A375 (cell line): ENCODE results near the gene HOXB7. TPM values are rescaled to one million over a fixed set of nuclear protein-coding genes. Genes with fewer than 3 reads are reported as not detected.

Source experiments
- small RNA-seq: library from RNA; depleted of rRNA; stranded (forward); fragments of <200 nt; gene quantifications from one replicate; pipeline ENCODE3, GENCODE V24; 2014
- total RNA-seq: library from RNA; depleted of rRNA; stranded (reverse); fragments of >200 nt; shearing (Covaris generic); gene quantifications from 2 replicates; pipeline ENCODE4 v1.2.3, GENCODE V29; 2014; rRNA removed

The HOXB7 gene
- total RNA-seq: 9.5 and 13.6 TPM in 2 replicates

DNA sequence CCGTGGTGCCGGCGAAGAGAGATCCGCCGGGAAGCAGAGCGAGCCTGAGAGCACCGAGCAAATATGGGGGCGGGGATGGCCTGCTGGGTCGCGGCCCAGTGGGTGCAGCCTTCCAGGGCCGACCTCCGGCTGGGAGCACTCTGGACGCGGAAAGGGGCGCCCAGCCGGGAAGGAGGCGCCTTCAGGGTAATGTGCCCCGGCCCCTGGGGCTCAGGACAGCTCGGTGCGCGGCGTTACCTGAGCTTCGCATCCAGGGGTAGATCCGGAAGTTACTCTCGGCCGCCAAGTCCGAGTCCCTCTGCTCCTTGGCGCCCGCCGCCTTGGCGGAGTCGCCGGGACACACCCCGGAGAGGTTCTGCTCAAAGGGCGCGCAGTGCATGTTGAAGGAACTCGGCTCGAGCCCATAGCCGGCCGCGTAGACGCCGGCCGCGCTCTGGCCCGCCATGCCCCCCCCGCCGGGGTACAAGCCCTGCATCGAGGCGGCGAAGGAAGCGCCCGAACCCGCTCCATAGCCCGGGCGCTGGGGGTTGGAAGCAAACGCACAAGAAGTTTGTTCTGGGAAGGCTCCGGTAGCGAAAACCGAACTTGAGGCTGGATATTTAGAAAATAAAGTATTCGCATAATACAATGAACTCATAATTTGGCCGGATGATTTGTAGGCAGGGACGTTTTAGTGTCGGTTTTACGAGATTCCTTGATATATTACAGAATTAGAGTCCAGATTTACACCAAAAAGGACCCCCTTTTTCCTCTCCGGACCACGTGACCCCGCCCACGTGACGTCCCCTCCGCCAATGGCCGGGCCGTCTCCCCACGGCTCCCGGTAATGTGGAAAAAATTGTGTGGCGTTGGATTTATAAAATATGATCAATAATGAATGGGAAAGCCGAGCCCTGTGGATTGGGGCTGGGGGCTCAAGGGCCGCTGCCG is at the start of gene HOXB7:
Gene HOXB7, minus strand, starts transcription at position 736 of the 930 bp plus-strand sequence. Its CDS starts 99 bp downstream, at position 637.

DNA sequence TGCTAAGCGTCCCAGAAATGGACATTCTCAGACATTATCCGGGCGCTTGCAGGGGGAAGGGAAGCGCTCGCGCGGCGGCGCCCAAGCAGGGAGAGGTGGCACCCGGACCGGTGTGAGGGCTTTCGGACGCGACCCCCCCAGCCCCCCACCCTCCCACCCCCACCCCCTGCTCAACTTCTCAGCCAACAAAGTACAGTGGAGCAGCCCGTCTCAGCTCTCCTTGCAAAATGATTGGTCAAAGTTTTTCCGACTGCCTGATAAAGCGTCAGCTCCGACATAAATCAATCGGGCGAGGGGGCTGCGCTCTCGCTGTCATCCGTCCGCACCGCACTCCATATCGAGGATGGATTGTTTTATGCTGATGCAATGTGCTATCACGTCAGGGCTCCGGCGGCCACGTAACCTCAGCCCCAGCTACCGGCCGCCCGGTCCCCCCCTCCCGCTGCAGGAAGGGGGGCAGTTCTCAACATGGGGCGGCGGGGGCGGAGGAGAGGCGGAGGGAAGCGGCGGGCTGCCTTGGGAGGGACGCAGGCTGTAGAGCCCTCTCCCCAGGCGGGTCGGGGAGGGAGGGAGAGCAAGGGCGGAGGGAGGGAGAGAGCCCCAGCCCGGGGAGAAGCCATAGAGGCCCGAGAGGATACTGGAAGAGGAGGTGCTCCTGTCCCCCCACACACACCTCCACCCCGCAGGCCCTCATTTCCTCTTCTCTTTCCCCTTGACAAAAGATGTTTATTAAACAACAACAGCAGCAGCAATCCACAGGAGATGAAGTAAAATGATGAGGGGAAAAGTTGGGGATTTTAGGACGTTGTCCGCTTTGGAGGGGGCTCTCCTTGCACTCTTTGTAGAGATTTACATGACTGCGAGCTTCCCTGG is 15.7 kb upstream of the HOXB7 start, which contains the start of gene HOXB9:
Gene HOXB9, minus strand, starts transcription at position 114 of the 873 bp plus-strand sequence. Its CDS starts 89 bp downstream, at position 25.

DNA sequence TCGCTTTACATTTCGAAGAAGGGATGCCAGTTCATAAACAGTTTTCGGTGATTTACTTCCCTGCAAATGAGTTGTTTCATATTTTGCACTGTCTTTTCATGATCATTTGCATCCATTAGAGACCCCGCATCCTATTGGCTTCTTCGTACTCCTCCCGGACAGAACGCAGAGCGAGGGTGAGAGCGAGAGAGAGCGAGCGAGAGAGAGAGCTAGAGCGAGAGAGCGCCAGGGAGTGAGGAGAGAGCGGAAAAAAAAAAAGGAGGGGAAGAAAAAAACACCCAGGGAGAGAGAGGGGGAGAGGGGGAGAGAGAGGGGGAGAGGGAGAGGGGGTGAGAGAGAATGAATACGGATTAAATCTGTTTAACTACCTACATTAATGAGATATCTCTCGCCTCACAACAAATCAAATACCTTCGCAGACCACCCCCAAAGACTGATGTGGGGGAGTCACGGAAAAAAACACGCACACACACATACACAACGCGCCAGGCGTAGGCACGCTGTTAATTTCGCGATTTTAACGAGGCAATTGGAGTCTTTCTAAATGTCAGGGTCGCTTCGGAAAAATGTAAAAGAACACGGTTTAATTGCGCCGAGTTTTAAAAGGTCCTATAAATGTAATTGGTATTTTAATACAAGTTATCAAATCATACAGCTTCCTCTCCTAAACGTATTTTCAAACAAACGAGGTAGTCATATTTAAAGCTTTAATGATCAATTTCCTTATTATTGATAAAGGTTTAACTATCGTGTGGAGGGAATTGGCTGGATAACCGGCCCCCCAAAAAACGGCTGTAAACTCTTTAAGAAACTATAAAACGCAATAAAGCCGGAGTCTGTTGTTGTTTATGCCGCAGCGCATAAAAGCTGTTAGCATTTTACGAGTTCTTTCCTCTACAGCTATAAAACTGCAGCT is 4.5 kb upstream of the HOXB7 start, which contains the start of gene HOXB8:
Gene HOXB8, minus strand, starts transcription at position 246 of the 916 bp plus-strand sequence. CDS start 588 bp downstream, outside the sequence.

DNA sequence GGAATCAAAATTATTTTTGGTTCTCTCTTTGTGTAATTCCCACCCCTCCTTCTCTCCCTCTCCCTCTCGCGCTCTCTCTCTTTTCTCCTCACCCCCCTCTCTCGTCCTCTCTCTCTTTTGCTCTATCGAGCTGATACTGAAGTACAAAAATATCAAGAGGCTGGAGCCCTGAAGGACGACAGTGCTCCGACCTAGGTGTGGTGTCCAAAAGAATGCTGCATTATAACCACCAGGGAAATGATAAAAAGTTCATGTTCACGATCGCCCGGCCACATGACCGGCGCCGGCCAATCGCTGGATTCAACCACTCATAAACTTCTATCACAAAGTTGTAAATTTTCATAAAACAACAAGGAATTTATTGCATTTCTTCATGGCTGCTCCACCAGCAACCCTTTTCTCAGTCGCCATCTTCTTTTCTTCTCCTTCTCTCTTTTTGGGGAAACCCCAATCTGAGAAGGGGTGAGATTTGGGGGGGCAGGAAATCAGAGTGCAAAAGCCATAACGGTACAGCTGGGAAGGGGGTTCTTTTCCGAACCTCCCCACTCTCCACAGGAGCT is 6.0 kb downstream of the HOXB7 start, which contains the start of gene HOXB6:
Gene HOXB6, minus strand, starts transcription at position 217 of the 560 bp plus-strand sequence. CDS start 6,836 bp downstream, outside the sequence.

DNA sequence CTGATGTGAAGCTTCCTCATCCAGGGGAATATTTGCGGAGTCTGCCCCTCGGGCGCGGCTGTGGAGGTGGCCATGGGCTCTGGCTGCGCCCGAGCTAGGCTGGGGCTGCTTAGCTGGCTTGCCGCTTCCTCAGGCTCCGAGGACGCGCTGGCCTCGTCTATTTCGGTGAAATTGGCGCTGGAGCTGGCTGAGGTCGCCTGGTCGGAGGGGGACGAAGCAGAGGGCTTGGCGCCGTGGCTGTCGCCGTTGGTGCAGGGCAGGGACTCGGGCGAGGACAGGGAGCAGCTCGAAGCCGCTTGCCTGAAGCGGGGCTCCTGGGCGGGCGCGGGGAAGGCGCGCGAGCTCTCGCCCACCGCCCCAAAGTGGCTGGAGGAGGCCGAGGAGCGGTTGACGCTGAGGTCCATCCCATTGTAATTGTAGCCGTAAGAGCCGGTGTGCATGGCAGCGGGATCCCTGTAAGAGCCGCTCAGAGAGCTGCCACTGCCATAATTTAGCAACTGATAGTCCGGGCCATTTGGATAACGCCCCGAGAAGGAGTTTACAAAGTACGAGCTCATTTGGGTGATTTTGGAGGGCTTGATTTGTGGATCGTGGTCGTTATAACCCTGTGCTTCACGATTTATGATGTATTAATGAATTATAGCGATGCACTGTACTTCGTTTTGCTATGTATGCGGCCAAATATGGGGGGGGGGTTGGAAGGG is 17.5 kb downstream of the HOXB7 start, which contains the start of gene HOXB5:
Gene HOXB5, minus strand, starts transcription at position 654 of the 704 bp plus-strand sequence. Its CDS starts 97 bp downstream, at position 557.

DNA sequence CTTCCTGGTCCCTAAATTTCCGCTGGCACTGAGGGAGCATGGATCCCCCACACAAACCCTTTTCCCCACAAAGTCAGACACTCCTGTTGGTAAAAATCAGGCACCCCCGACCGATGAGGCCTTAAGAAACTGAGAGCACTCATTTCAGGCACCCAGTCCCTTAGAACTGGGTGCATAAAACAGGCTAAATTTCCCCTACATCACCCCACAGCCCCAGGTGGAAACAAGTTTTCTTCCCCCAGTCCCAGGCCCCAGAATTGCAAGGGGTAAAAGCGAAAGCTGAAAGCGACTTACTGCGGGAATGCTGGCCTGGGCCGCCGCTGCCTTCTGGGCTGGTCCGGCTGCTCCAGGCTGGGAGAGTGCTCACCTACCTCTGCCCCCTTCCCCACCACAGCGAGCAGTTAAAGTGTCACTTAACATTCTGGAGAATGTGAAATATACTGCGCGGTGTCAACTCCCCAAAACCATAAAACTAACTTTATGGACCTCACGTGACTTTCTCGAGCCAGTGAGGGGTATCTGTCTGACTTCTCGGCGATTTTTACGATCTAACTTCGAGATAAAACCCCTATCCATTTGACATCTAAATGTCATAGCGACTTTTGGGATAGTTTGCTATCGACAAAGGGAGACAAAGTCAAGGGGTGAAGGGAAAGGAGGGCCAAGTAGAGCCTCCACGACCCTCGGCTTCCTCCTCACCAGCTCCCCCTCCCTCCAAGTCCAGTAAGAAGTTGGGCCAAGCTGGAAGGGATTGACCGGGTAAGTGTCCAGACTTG is 20.8 kb downstream of the HOXB7 start, which contains the start of gene HOXB3:
Gene HOXB3, minus strand, starts transcription at position 411 of the 776 bp plus-strand sequence. CDS start 37,767 bp downstream, outside the sequence.

DNA sequence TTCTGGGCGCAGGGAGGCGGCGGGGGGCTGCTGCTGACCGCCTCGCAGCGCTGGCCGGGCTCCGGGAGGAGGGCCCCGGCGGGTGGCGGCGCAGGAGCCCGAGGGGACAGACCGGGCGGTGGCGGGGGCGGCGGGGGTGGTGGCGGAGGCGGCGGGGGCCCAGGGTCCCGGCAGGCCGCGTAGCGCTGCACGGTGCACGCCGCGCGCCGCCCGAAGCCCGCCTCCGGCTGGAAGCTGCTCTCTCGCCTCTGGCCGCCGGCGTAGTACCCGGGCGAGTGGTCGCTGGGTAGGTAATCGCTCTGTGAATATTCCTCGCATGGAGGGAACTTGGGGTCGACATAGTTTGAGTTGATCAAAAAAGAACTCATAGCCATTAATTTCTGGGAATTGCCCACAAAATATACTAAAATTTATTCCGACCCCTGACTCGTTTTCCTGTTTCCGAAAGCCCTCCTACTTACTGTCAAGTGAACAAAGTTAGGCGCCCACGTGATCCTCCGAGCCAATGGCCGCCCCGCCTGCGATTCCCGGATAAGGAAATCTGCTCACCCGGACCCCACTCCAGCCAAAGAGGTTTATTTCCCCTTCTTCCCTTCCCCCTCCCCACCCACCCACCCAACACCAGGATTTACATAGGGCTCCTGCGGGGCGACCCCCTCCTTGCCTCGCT is 32.7 kb downstream of the HOXB7 start, which contains the start of gene HOXB4:
Gene HOXB4, minus strand, starts transcription at position 405 of the 670 bp plus-strand sequence. Its CDS starts 31 bp downstream, at position 374.

Small RNA genes lying within 50 kb of the gene (small RNA-seq; reads per million reads assigned to genes)
- not detected for gene MIR196A1

Other genes with a start within 250 kb of the HOXB7 start
- 1.1 TPM in 1 of 2 replicates, not detected in the other for gene SKAP1, start 180.8 kb downstream of the HOXB7 start, total RNA-seq
- not detected in 2 replicates for gene HOXB1, start 80.0 kb downstream of the HOXB7 start, total RNA-seq
- 30.9 and 35.6 TPM in 2 replicates for gene HOXB2, start 65.9 kb downstream of the HOXB7 start, total RNA-seq
- gene HOXB4, start 32.7 kb downstream of the HOXB7 start, total RNA-seq: 5.7 and 8.5 TPM in 2 replicates
- gene HOXB3, start 20.8 kb downstream of the HOXB7 start, total RNA-seq: 11.9 and 13.7 TPM in 2 replicates
- gene HOXB5, start 17.2 kb downstream of the HOXB7 start, total RNA-seq: 1.0 TPM in 2 replicates
- gene HOXB6, start 6.0 kb downstream of the HOXB7 start, total RNA-seq: 11.9 and 21.2 TPM in 2 replicates
- gene HOXB8, start 4.3 kb upstream of the HOXB7 start, total RNA-seq: 15.1 and 27.5 TPM in 2 replicates
- gene HOXB9, start 15.3 kb upstream of the HOXB7 start, total RNA-seq: 22.0 and 22.8 TPM in 2 replicates
- not detected in 2 replicates for gene PRAC1, start 111.5 kb upstream of the HOXB7 start, total RNA-seq
- gene PRAC2, start 112.2 kb upstream of the HOXB7 start, total RNA-seq: not detected in 2 replicates
- 4.1 and 5.4 TPM in 2 replicates for gene HOXB13, start 117.7 kb upstream of the HOXB7 start, total RNA-seq
- gene TTLL6, start 206.2 kb upstream of the HOXB7 start, total RNA-seq: 0.41 and 1.2 TPM in 2 replicates
- 55.8 and 76.3 TPM in 2 replicates for gene CALCOCO2, start 220.0 kb upstream of the HOXB7 start, total RNA-seq